Measurements from ENCODE around the gene BMPR1A. TPM values are rescaled to one million over a fixed set of nuclear protein-coding genes. Genes with fewer than 3 reads are reported as not detected.

BMPR1A gene
- total RNA-seq, 1 experiment from 2014 or later = 63.2 TPM

- no peak overlapping the region for H3K4me3 ChIP-seq (ENCODE audit: low read depth, low read length)
- no peak for DNase-seq
Observed at GRCh38 chr10:86803156-86803555, 46.7 kb downstream of the BMPR1A start.

DNA sequence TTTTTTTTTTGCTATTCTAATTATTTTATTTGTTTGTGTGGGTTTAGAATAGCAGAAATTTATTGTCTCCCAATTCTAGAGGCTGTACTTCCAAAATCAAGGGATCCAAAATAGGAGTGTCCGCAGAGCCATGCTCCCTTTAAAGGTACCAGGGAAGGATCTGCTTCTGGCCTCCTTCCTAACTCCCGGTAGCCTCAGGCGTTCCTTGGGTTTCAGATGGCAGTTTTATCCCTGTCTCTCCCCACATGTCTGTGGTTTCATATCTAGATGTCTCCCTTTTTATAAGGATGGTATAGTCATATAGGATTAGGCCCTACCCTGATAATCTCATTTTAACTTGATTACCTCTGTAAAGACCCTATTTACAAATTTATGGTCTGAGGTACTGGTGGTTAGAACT, 48.4 kb downstream of the BMPR1A start:
- H3K27ac Mint-ChIP-seq (ENCODE audit: unreplicated experiment) = no peak overlapping the region
- H3K9me3 Mint-ChIP-seq (ENCODE audit: unreplicated experiment) = no peaks in the 10 kb centered on the region
- intact Hi-C loops (cut with micrococcal nuclease; ENCODE audit: unreplicated experiment) = no loop called here
- no TSS peak for BruUV-seq (replicated peaks)
- H3K36me3 ChIP-seq (ENCODE audit: control insufficient read depth, insufficient read depth, low read length) = no peaks in the 10 kb centered on the region
- no peak overlapping the region for H3K4me3 ChIP-seq (ENCODE audit: low read depth, low read length)
- H3K36me3 Mint-ChIP-seq (ENCODE audit: insufficient read depth, unreplicated experiment) = peaks cover 23% of the 10 kb centered on the region
- H3K9me3 ChIP-seq = no peaks in the 10 kb centered on the region
- CTCF ChIA-PET = no interaction called here
- H3K27me3 ChIP-seq (replicated peaks; ENCODE audit: control insufficient read depth, insufficient read depth, low read length) = no peaks in the 10 kb centered on the region
- POLR2A ChIA-PET = no interaction called here
- TF ChIP-seq, protein P1, sequence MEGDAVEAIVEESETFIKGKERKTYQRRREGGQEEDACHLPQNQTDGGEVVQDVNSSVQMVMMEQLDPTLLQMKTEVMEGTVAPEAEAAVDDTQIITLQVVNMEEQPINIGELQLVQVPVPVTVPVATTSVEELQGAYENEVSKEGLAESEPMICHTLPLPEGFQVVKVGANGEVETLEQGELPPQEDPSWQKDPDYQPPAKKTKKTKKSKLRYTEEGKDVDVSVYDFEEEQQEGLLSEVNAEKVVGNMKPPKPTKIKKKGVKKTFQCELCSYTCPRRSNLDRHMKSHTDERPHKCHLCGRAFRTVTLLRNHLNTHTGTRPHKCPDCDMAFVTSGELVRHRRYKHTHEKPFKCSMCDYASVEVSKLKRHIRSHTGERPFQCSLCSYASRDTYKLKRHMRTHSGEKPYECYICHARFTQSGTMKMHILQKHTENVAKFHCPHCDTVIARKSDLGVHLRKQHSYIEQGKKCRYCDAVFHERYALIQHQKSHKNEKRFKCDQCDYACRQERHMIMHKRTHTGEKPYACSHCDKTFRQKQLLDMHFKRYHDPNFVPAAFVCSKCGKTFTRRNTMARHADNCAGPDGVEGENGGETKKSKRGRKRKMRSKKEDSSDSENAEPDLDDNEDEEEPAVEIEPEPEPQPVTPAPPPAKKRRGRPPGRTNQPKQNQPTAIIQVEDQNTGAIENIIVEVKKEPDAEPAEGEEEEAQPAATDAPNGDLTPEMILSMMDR (IDR thresholded peaks at IDR 0.05; ENCODE audit: insufficient read depth in 1 of 2, low read depth in 1 of 2, low read length in 1 of 2, severe bottlenecking in 1 of 2, unreplicated experiment in 1 of 2) = no peak
- DNase-seq = no peak
- no peak overlapping the region for H3K4me3 Mint-ChIP-seq (ENCODE audit: unreplicated experiment)
- H3K4me1 Mint-ChIP-seq (ENCODE audit: low read depth, unreplicated experiment) = peaks cover 5% of the 10 kb centered on the region
- H3K4me1 ChIP-seq = no peaks in the 10 kb centered on the region
- H3K27me3 Mint-ChIP-seq (ENCODE audit: insufficient read depth, unreplicated experiment) = no peaks in the 10 kb centered on the region

More at GRCh38 chr10:86803156-86803555, 46.7 kb downstream of the BMPR1A start:
- Mint-ChIP-seq H3K9me3 (ENCODE audit: unreplicated experiment) (no peaks in the 10 kb centered on the region), H3K4me1 (ENCODE audit: low read depth, unreplicated experiment) (peaks cover 5% of the 10 kb centered on the region), H3K27ac (ENCODE audit: unreplicated experiment) (no peak overlapping the region), H3K36me3 (ENCODE audit: insufficient read depth, unreplicated experiment) (peaks cover 17% of the 10 kb centered on the region), H3K27me3 (ENCODE audit: insufficient read depth, unreplicated experiment) (no peaks in the 10 kb centered on the region), H3K4me3 (ENCODE audit: unreplicated experiment) (no peak overlapping the region)
- intact Hi-C loops (cut with micrococcal nuclease; ENCODE audit: unreplicated experiment) = no loop called here
- BruUV-seq (replicated peaks) = no TSS peak
- Histone ChIP-seq H3K9me3 (no peaks in the 10 kb centered on the region), H3K36me3 (ENCODE audit: control insufficient read depth, insufficient read depth, low read length) (no peaks in the 10 kb centered on the region), H3K27me3 (replicated peaks; ENCODE audit: control insufficient read depth, insufficient read depth, low read length) (no peaks in the 10 kb centered on the region), H3K4me1 (no peaks in the 10 kb centered on the region)
- TF ChIP-seq, protein P1 (IDR thresholded peaks at IDR 0.05; ENCODE audit: insufficient read depth in 1 of 2, low read depth in 1 of 2, low read length in 1 of 2, severe bottlenecking in 1 of 2, unreplicated experiment in 1 of 2) = no peak
- ChIA-PET POLR2A (no interaction called here), CTCF (no interaction called here)

DNA sequence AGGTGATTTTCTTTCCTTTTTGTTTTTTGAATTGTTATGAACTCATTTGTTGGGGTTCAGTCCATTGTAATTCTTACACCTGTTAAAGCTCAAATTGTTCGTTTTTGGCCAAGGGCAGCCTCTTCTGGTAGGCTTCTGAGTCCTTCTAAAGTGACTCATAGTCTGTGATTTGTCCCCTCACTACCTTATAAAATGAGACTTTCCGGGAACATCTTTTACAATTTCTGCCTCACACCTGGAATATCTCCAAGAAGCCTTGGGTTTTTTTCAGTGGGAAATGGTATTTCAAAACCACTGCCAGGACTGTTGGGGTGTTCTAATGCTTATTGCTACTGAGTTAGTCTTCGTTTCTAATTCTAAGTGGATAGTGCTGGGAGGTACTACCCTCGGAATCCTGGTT, 56.7 kb downstream of the BMPR1A start:
- DNase-seq = no peak
- Histone ChIP-seq H3K9me3 (no peaks in the 10 kb centered on the region), H3K27me3 (replicated peaks; ENCODE audit: control insufficient read depth, insufficient read depth, low read length) (no peaks in the 10 kb centered on the region), H3K4me1 (no peaks in the 10 kb centered on the region), H3K36me3 (ENCODE audit: control insufficient read depth, insufficient read depth, low read length) (no peaks in the 10 kb centered on the region), H3K4me3 (ENCODE audit: low read depth, low read length) (no peak overlapping the region)
- no peak overlapping the region for H3K27ac Mint-ChIP-seq (ENCODE audit: unreplicated experiment)
- TF ChIP-seq, protein P1 (IDR thresholded peaks at IDR 0.05; ENCODE audit: insufficient read depth in 1 of 2, low read depth in 1 of 2, low read length in 1 of 2, severe bottlenecking in 1 of 2, unreplicated experiment in 1 of 2) = no peak
- no peak overlapping the region for H3K4me3 Mint-ChIP-seq (ENCODE audit: unreplicated experiment)
- ChIA-PET POLR2A (no interaction called here), CTCF (no interaction called here)
- BruUV-seq (replicated peaks) = no TSS peak
- no peaks in the 10 kb centered on the region for H3K4me1 Mint-ChIP-seq (ENCODE audit: low read depth, unreplicated experiment)
- H3K27me3 Mint-ChIP-seq (ENCODE audit: insufficient read depth, unreplicated experiment) = no peaks in the 10 kb centered on the region
- peaks cover 14% of the 10 kb centered on the region for H3K36me3 Mint-ChIP-seq (ENCODE audit: insufficient read depth, unreplicated experiment)
- intact Hi-C loops (cut with micrococcal nuclease; ENCODE audit: unreplicated experiment) = no loop called here
- H3K9me3 Mint-ChIP-seq (ENCODE audit: unreplicated experiment) = no peaks in the 10 kb centered on the region

Measured in Caco-2 (cell line).